C1 segment of cervical spinal cord (tissue), 14 donors: ENCODE results near the gene DDX47.
"Not testable (repeated sequence)": the region's sequence is repeated elsewhere in the genome, so short reads cannot be mapped to it uniquely, and the experiment has no call there.

Source experiments
- DNase-seq, 14 donors: peaks; one replicate each; lab custom pipeline; 2025; lab: John Stamatoyannopoulos, UW

The DDX47 gene

GRCh38 chr12:12820376-12820775 lies 7.2 kb downstream of the DDX47 start:
- not testable (repeated sequence) for DNase-seq

- no peak for DNase-seq
Observed at GRCh38 chr12:12821975-12822374, 8.8 kb downstream of the DDX47 start.

GRCh38 chr12:12822886-12823285 lies 9.7 kb downstream of the DDX47 start:
- DNase-seq: no peak

GRCh38 chr12:12823300-12823699 lies 10.2 kb downstream of the DDX47 start:
- no peak for DNase-seq

GRCh38 chr12:12823811-12824210 lies 10.7 kb downstream of the DDX47 start:
- DNase-seq: no peak

- DNase-seq: no peak
Observed at GRCh38 chr12:12835378-12836146, 22.4 kb downstream of the DDX47 start.

- DNase-seq: no peak
Observed at GRCh38 chr12:12836571-12836970, 23.4 kb downstream of the DDX47 start.

GRCh38 chr12:12837025-12837812 lies 24.1 kb downstream of the DDX47 start:
- DNase-seq: peak in 3 of 14 donors; percentile 3 to 10 (median 5)

- DNase-seq: no peak
Observed at GRCh38 chr12:12837813-12838153, 24.6 kb downstream of the DDX47 start.

GRCh38 chr12:12839003-12839395 lies 25.9 kb downstream of the DDX47 start:
- DNase-seq: no peak

- not testable (repeated sequence) for DNase-seq
Observed at GRCh38 chr12:12839439-12839838, 26.3 kb downstream of the DDX47 start.

- DNase-seq: no peak
Observed at GRCh38 chr12:12839873-12840579, 26.9 kb downstream of the DDX47 start.

GRCh38 chr12:12840580-12840899 lies 27.4 kb downstream of the DDX47 start:
- no peak for DNase-seq

- DNase-seq: not testable (repeated sequence)
Observed at GRCh38 chr12:12841428-12841827, 28.3 kb downstream of the DDX47 start.

GRCh38 chr12:12845794-12846243 lies 32.7 kb downstream of the DDX47 start:
- DNase-seq: no peak

- DNase-seq: not testable (repeated sequence)
Observed at GRCh38 chr12:12846780-12847179, 33.6 kb downstream of the DDX47 start.

GRCh38 chr12:12853435-12853834 lies 40.3 kb downstream of the DDX47 start:
- no peak for DNase-seq

- DNase-seq: no peak
Observed at GRCh38 chr12:12859690-12860089, 46.5 kb downstream of the DDX47 start.

GRCh38 chr12:12864243-12864642 lies 51.1 kb downstream of the DDX47 start:
- no peak for DNase-seq

- no peak for DNase-seq
Observed at GRCh38 chr12:12868477-12869235, 55.5 kb downstream of the DDX47 start.

- DNase-seq: no peak
Observed at GRCh38 chr12:12870465-12870864, 57.3 kb downstream of the DDX47 start.
